Prostate gland (tissue), 2 donors: ENCODE results near the gene STK17B. TPM values are rescaled to one million over a fixed set of nuclear protein-coding genes. Genes with fewer than 3 reads are reported as not detected.
A peak's percentile ranks its signal among the peaks of the same experiment; 100 is the strongest.

ENCODE experiments used
- DNase-seq: peaks from one replicate; pipeline ENCODE4 v3.0.0-alpha.2; 2019; ENCODE audit warnings: low spot score
- H3K27ac ChIP-seq, 2 donors: fragments of 200-600 bp; sonication (generic); 2 replicates each; pipeline ENCODE4 v1.5.1; 2017 to 2019
- H3K27me3 ChIP-seq: fragments of 200-600 bp; sonication (generic); replicated peaks from 2 replicates; pipeline ENCODE4 v1.5.1; 2019; ENCODE audit not compliant: insufficient read depth
- H3K36me3 ChIP-seq, 2 donors: fragments of 200-600 bp; sonication (generic); 1 replicate in 1 of 2; 2 replicates in 1 of 2; pipeline versions ENCODE4 v1.5.1 to v1.8.1; 2017 to 2019
- H3K4me1 ChIP-seq: fragments of 200-600 bp; sonication (generic); replicated peaks from 2 replicates; pipeline ENCODE4 v1.5.1; 2019
- H3K4me3 ChIP-seq, 2 donors: fragments of 200-600 bp; sonication (generic); 2 replicates each; pipeline ENCODE4 v1.5.1; 2017 to 2019
- H3K9me3 ChIP-seq: fragments of 200-600 bp; sonication (generic); 2 replicates; pipeline ENCODE4 v1.5.1; 2017
- CTCF ChIP-seq, 4 experiments: fragments of 200-600 bp in 2 of 4; fragments of 450-650 bp in 2 of 4; sonication (generic) in 2 of 4; IDR thresholded peaks; 1 replicate in 3 of 4; 2 replicates in 1 of 4; pipeline ENCODE4 v1.5.1; 2016 to 2019; ENCODE audit warnings: antibody characterized with exemption in 4 of 4, mild to moderate bottlenecking in 2 of 4, moderate library complexity in 2 of 4
- POLR2A ChIP-seq: fragments of 450-650 bp; IDR thresholded peaks from one replicate; pipeline ENCODE4 v1.6.1; 2016; ENCODE audit warnings: antibody characterized with exemption, mild to moderate bottlenecking
- POLR2AphosphoS5 ChIP-seq: sonication (generic); formaldehyde crosslinking; IDR thresholded peaks from one replicate; pipeline ENCODE4 v1.6.1; 2017; ENCODE audit warnings: antibody characterized with exemption
- WGBS: methylation state at CpG from one replicate; pipeline ENCODE4 v1.1.5; 2018; 5-methylcytosine and 5-hydroxymethylcytosine counted together
- intact Hi-C: fragments of 100-400 bp; cut with DNase I; formaldehyde crosslinking; loops from one replicate; pipeline ENCODE4 v1.14.2; 2022
- total RNA-seq, 2 donors: library from RNA; depleted of rRNA; stranded (reverse); fragments of >200 nt; gene quantifications; one replicate each; pipeline ENCODE4 v1.1.0, GENCODE V29; 2016

The STK17B gene
- total RNA-seq, 2 donors from 2014 or later, result 24.6 to 25.0 TPM

- H3K4me1 ChIP-seq, result no peaks in the 10 kb centered on the region
- 98% methylated on average over 5 of the region's 5 CpGs for WGBS
- no peak for DNase-seq
- no peak overlapping the region for H3K4me3 ChIP-seq
- intact Hi-C loops, result no loop called here
- no peak overlapping the region for H3K27ac ChIP-seq
- no peaks in the 10 kb centered on the region for H3K9me3 ChIP-seq
- H3K36me3 ChIP-seq, result no peaks in the 10 kb centered on the region
- TF ChIP-seq CTCF (IDR thresholded peaks at IDR 0.05) (no peak), POLR2A (no peak), POLR2AphosphoS5 (no peak)
- H3K27me3 ChIP-seq, result no peaks in the 10 kb centered on the region
Observed at GRCh38 chr2:196173505-196173904, 2.1 kb upstream of the STK17B start.

- no peaks in the 10 kb centered on the region for H3K9me3 ChIP-seq
- intact Hi-C loops, result no loop called here
- no peaks in the 10 kb centered on the region for H3K4me1 ChIP-seq
- no peak for DNase-seq
- H3K4me3 ChIP-seq, result no peak overlapping the region
- no peak for TF ChIP-seq POLR2AphosphoS5
- no peak for TF ChIP-seq POLR2A
- TF ChIP-seq CTCF (IDR thresholded peaks at IDR 0.05), result no peak
- 85% methylated on average over 1 of the region's 1 CpG for WGBS
- H3K27ac ChIP-seq, result no peak overlapping the region
- no peaks in the 10 kb centered on the region for H3K27me3 ChIP-seq
- no peaks in the 10 kb centered on the region for H3K36me3 ChIP-seq
Observed at GRCh38 chr2:196172951-196173350, 1.6 kb upstream of the STK17B start.

GRCh38 chr2:196171946-196172345, 568 bp upstream of the STK17B start:
- peak overlapping the region; percentile 64 to 93 for H3K27ac ChIP-seq
- intact Hi-C loops, result loop anchor here (2.0 kb wide), 1 partner anchor 97 kb away; no protein-coding TSS in a partner anchor
- DNase-seq, result no peak
- no peaks in the 10 kb centered on the region for H3K36me3 ChIP-seq
- TF ChIP-seq POLR2AphosphoS5 (no peak), CTCF (IDR thresholded peaks at IDR 0.05) (no peak), POLR2A (no peak)
- H3K27me3 ChIP-seq, result no peaks in the 10 kb centered on the region
- H3K9me3 ChIP-seq, result no peaks in the 10 kb centered on the region
- H3K4me1 ChIP-seq, result no peaks in the 10 kb centered on the region
- 4% methylated on average over 11 of the region's 11 CpGs for WGBS
- H3K4me3 ChIP-seq, result peak overlapping the region; percentile 95

- no peaks in the 10 kb centered on the region for H3K27me3 ChIP-seq
- no peaks in the 10 kb centered on the region for H3K36me3 ChIP-seq
- intact Hi-C loops, result loop anchor here (2.0 kb wide), 1 partner anchor 98 kb away; no protein-coding TSS in a partner anchor
- peak overlapping the region; percentile 95 for H3K4me3 ChIP-seq
- peak; percentile 23 for DNase-seq
- peak overlapping the region; percentile 92 to 93 for H3K27ac ChIP-seq
- TF ChIP-seq CTCF (IDR thresholded peaks at IDR 0.05) (no peak), POLR2A (no peak), POLR2AphosphoS5 (no peak)
- 1% methylated on average over 51 of the region's 54 CpGs for WGBS
- no peaks in the 10 kb centered on the region for H3K9me3 ChIP-seq
- H3K4me1 ChIP-seq, result no peaks in the 10 kb centered on the region
Observed at GRCh38 chr2:196170606-196171247, 651 bp downstream of the STK17B start.

GRCh38 chr2:196170213-196170605, 1.2 kb downstream of the STK17B start:
- H3K27ac ChIP-seq, result peak overlapping the region; percentile 92 to 93
- WGBS, result 3% methylated on average over 13 of the region's 13 CpGs
- no peaks in the 10 kb centered on the region for H3K9me3 ChIP-seq
- H3K27me3 ChIP-seq, result no peaks in the 10 kb centered on the region
- no peaks in the 10 kb centered on the region for H3K36me3 ChIP-seq
- intact Hi-C loops, result loop anchor here (2.0 kb wide), 1 partner anchor 99 kb away; no protein-coding TSS in a partner anchor
- peak overlapping the region; percentile 95 for H3K4me3 ChIP-seq
- H3K4me1 ChIP-seq, result no peaks in the 10 kb centered on the region
- DNase-seq, result peak; percentile 31
- peak; percentile 33 for TF ChIP-seq POLR2A
- TF ChIP-seq POLR2AphosphoS5, result peak; percentile 29
- peak in 1 of 4 experiments; percentile 5 for TF ChIP-seq CTCF (IDR thresholded peaks at IDR 0.05)
